Stimulated activated CD4-positive, alpha-beta T cell treated with anti-CD3 and anti-CD28 coated beads, Interleukin-1b, Interleukin-23, amount 100 ng/mL, for 4 hours (primary cell): ENCODE results near the gene TNFRSF12A.

ENCODE experiments used
- DNase-seq, 2 donors: peaks; one replicate each; pipeline ENCODE4 v3.0.0-alpha.2; 2020; ENCODE audit warnings: low read depth in 2 of 2

TNFRSF12A gene

GRCh38 chr16:3012828-3013420, 7.2 kb upstream of the TNFRSF12A start, which contains the start of gene CLDN9:
Gene CLDN9 (plus strand): TSS chr16:3012923. CDS start chr16:3013363, 440 bp downstream.
- no peak for DNase-seq

- DNase-seq: no peak
Measured at GRCh38 chr16:3013491-3013951, 6.6 kb upstream of the TNFRSF12A start.

DNA sequence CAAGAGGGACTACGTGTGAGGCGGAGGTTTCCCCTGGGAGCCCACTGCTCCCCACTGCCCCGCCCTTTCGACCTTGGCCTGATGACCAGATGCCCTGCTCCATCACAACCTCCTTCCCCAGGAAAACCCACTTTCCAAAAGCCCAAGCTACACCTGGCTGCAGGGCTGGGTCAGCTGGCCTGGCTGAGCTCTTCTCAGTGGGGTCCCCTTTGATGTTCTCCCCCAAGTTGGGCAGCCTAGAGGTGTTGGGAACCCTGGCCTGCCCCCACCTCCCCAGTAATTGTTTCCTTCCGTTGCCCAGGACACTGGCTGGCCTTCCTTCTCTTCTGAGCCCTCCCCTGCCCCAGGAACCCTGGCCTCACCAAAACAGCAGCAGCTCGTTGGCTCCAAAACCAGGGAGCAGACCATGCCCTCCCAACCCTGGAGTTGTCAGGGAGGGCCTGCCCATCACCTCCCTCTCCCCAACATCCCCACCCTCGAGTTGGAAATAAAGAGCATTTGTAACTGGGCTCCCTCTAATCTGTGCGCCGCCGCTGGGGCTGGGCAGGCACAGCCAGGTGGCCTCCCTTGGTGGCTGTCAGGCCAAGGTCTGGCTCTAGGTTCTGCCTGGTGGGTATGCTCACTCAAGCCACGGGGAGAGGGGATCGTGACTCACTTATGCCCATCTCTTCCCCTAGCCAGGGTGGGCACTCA, 6.0 kb upstream of the TNFRSF12A start:
- DNase-seq: no peak

GRCh38 chr16:3014971-3015370, 5.2 kb upstream of the TNFRSF12A start:
- no peak for DNase-seq

GRCh38 chr16:3015865-3016521, 4.2 kb upstream of the TNFRSF12A start:
- no peak for DNase-seq

DNA sequence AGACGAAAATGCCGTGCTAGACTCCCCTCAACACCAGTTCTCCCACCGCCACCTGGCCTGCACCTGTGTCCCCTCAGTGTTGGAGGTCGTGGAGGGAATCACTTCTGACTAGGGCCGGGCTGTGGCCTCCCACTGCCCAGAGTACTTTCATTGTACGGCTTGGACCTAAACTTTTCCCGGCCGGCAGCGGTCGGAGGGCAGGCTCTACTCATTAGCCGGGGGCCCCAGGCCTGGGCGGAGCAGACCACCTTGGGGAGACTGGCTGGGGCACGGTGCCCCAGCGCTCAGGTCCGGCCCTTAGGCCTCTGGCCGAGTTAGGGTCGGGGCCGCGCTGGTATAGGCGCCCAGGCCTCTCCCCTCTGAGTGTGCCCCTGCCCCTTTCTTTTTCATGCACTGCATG, 2.8 kb upstream of the TNFRSF12A start:
- DNase-seq: no peak

DNA sequence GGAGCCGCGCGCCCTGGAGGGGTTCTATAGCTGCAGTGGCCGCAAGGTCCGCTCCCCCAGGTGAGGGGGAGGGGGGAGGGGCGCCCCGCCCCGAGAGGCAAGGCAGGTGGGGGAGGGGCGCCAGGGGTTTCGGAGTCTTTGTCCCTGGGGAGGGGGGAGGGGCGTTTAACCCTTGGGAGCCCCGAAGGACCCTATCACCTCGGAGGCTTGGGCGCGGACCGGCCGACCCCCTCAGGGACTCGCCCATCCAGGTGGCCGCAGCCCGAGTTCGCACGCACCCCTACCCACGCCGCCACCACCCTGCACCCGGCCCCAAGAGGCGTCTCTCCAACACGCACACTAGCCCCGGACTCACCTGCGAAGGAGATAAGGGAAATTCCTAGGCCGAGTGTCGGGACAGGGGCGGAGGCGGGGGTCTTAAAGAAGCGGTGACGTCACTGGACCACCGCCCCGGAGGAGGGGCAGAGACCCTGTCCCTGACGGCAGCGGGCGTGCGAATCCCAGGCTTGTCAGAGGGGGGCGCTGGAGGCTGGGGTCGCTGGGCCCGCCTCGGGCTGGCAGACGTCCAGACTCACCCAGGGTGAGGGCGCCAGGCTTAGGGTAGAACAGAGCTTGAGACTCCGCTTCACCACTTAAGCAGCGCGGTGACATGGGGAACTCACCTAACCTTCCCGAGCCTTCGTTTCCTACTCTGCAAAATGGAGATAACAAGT, 2.2 kb upstream of the TNFRSF12A start, which contains the start of gene CLDN6:
CLDN6 (minus strand) TSS at position 390 of the 713 bp plus-strand sequence. CDS start 2,162 bp downstream, outside the sequence.
- DNase-seq: no peak

DNA sequence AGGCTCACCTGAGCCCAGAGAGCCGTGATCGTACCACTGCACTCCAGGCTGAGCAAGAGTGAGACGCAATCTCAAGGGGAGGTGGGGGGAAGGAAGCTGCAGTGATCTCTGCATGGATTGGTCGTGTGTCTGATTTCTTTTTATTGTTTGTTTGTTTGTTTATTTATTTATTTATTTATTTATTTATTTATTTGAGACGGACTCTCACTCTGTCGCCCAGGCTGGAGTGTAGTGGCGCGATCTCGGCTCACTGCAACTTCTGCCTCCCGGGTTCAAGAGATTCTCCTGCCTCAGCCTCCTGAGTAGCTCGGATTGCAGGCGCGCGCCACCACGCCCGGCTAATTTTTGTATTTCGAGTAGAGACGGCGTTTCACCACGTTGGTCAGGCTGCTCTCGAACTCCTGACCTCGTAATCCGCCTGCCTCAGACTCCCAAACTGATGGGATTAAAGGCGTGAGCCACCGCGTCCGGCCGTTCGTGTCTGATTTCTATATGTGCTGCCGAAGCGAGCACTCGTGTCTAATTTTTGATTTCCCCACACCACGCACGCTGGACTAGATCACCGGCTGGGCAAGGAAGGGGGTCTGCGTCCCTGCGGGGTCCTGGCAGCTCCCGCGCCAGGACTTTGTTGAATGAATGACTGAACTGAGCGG, 448 bp upstream of the TNFRSF12A start:
- no peak for DNase-seq

GRCh38 chr16:3020604-3021448, 658 bp downstream of the TNFRSF12A start:
- peak in 1 of 2 donors; percentile 53 for DNase-seq

DNA sequence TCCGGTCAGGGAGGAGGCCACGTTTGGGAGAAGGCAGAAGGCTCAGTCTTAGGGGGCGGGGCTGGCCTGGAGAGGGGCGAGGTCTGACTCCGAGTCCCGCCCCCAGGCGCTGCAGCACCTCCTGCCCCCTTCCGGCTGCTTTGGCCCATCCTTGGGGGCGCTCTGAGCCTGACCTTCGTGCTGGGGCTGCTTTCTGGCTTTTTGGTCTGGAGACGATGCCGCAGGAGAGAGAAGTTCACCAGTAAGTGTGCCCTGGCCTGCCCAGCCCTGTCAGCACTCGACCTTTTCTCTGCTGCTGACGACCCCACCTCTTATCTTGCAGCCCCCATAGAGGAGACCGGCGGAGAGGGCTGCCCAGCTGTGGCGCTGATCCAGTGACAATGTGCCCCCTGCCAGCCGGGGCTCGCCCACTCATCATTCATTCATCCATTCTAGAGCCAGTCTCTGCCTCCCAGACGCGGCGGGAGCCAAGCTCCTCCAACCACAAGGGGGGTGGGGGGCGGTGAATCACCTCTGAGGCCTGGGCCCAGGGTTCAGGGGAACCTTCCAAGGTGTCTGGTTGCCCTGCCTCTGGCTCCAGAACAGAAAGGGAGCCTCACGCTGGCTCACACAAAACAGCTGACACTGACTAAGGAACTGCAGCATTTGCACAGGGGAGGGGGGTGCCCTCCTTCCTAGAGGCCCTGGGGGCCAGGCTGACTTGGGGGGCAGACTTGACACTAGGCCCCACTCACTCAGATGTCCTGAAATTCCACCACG, 1.5 kb downstream of the TNFRSF12A start:
- peak; percentile 70 to 78 for DNase-seq

DNA sequence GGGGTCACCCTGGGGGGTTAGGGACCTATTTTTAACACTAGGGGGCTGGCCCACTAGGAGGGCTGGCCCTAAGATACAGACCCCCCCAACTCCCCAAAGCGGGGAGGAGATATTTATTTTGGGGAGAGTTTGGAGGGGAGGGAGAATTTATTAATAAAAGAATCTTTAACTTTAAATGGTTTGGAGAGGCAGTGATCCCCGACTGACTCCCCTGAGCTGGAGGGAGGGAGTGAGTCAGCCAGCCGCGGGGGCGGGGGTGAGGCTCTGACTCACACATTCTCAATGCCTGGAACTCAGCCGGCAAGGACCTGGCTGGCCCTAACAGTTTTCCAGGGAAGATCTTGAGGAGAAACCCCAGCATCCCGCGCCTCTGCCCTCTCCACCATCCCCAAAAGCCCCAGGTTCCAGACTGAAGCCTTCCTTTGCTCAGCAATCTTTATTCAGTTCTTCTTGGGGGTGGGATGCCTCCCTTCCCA, 2.1 kb downstream of the TNFRSF12A start:
- DNase-seq: peak; percentile 87 to 90

DNA sequence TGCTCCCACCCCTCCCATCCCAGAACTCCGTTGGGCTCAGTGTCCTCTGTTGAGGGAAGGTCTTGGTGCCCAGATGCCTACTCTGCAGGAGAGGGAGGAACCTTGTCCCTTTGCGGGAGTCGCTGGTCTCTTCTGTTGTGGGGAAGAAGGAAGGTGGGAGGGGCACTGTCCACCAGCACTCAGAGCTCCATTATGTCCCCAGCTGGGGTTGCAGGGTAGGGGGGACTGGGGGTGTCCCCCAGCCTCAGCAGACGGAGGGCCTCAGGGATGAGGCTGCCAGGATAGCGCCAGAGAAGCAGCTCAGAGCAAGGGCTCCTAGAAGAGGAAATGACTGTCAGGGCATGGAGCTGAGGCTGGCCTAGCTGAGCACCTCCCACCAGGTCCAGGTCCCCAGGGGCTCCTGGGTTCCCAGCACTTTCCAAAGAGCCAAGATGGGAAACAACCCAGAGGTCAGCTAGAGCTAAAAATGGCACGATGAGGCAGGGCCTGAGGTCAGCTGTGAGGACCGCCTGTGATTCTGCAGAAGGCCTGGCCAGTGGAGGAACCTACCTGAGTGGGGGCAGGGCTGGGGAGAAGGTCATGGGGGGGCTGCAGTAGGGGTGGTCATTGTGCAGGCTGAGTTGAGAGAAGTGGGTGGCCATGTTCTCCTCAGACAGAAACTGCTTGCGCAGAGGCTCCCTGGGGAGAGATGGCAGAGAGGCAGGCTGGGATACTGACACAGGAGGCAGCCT, 2.7 kb downstream of the TNFRSF12A start:
- DNase-seq: no peak

- no peak for DNase-seq
Measured at GRCh38 chr16:3023415-3023668, 3.2 kb downstream of the TNFRSF12A start.

DNA sequence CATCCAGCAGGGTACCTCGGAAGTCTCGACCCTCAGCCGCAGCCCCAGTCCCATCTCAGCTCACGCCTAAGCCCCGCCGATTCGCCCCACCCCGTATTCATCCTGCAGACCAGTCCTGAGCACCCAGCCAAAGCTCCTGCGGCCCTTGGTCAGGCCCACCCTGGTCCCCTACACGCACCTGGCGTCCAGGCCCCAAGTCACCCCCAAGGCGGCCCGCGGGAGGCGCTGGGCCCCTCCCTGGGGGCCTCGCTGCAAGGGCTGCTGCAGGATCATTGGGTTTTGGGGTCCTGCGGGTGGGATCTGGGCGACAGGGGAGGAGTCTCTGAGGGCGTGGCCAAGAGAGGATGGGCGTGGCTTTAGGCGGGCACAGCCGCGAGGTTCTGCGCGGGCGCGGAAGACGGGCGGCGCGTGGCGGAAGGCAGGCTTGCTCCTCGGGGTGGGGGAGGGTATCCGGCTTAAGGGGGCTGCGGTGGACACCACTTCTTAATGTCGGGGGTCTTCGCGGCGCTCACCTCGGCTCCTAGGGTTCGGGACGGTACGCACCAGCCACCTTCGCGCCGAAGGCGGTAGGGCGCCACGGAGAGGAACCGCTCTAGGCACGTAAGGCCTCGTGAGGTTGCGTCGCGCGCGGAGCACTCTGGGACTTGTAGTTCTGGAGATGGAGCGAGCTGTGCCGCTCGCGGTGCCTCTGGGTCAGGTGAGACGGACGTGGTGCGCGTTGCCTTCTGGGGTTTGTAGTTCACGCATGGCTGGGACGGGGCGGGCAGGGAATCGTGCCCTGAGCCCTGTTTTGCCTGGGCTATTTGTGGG, 3.7 kb downstream of the TNFRSF12A start, which contains the start of the genes HCFC1R1 and THOC6:
HCFC1R1 (minus strand) TSS at position 274 of the 810 bp plus-strand sequence; CDS start at position 273, 1 bp downstream.
THOC6 (plus strand) TSS at position 367 of the 810 bp plus-strand sequence; CDS start at position 659, 292 bp downstream.
- DNase-seq: peak; percentile 88 to 92

GRCh38 chr16:3025032-3026002, 5.1 kb downstream of the TNFRSF12A start:
- DNase-seq: no peak

- DNase-seq: no peak
Measured at GRCh38 chr16:3026003-3026378, 5.8 kb downstream of the TNFRSF12A start.
